Activated T-cell treated with anti-CD3 and anti-CD28 coated beads for 1 hour (primary cell): ENCODE measurements around the gene ARHGAP4.

Experiments used
- DNase-seq: peaks from one replicate; pipeline ENCODE4 v3.0.0-alpha.2; 2020; ENCODE audit warnings: low read depth

Gene ARHGAP4

DNA sequence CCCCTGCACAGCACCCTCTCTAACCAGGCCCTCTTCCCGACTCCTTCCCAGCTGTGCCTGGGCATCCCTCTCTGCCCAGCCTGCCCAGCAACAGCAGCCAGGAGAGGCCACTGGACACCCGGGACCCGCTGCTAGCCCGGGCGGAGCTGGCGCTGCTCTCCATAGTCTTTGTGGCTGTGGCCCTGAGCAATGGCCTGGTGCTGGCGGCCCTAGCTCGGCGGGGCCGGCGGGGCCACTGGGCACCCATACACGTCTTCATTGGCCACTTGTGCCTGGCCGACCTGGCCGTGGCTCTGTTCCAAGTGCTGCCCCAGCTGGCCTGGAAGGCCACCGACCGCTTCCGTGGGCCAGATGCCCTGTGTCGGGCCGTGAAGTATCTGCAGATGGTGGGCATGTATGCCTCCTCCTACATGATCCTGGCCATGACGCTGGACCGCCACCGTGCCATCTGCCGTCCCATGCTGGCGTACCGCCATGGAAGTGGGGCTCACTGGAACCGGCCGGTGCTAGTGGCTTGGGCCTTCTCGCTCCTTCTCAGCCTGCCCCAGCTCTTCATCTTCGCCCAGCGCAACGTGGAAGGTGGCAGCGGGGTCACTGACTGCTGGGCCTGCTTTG, 20.5 kb downstream of the ARHGAP4 start:
- DNase-seq = no peak

DNA sequence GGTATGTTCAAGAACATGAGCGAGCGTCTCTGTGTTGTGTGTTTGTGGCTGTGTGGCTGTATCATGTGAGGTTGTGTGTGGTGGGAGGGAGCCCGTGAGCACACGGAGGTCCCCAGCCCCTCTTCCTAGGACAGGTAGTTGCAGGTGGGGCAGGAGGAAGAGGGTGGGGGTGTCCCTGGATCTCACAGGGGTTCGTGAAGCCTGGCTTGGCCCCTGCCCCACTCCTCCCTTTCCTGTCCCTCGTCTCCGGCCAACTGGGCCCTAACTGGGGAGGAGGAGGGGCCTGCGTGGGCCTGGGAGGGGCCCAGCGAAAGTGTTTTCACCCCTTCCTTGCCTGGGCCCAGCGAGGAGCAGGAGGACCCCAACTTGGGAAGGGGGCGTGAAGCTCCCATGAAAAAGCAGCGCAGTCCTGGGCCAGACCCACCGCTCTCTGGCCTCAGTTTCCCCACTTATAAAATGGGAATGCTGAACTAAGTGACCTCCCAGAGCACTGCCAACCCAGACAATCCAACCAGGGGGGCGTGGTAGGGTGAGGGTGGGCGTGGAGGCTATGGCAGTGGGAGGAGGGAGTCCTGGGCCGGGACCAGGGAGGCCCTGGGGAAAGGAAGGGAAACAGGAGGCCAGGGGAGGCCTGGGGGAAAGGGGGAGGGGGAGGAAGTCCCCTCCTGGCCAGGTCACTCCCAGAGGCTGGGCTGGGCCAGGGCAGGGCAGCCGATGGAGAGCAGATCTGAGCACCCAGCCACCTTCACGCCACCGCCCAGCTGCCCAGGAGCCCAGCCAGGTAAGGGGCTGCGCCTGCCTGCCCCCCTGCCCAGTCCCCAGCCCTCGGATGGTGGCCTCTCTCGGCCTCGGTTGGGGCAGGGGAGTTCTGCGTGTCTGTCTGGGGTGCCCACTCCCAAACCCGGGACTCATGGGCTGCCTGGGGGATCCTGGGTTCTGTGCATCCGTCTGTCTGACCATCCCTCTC, 21.8 kb downstream of the ARHGAP4 start, which contains the start of gene AVPR2:
Gene AVPR2 (plus strand): TSS at position 683 of the 967 bp plus-strand sequence. CDS start 473 bp downstream, outside the sequence.
- no peak for DNase-seq

DNA sequence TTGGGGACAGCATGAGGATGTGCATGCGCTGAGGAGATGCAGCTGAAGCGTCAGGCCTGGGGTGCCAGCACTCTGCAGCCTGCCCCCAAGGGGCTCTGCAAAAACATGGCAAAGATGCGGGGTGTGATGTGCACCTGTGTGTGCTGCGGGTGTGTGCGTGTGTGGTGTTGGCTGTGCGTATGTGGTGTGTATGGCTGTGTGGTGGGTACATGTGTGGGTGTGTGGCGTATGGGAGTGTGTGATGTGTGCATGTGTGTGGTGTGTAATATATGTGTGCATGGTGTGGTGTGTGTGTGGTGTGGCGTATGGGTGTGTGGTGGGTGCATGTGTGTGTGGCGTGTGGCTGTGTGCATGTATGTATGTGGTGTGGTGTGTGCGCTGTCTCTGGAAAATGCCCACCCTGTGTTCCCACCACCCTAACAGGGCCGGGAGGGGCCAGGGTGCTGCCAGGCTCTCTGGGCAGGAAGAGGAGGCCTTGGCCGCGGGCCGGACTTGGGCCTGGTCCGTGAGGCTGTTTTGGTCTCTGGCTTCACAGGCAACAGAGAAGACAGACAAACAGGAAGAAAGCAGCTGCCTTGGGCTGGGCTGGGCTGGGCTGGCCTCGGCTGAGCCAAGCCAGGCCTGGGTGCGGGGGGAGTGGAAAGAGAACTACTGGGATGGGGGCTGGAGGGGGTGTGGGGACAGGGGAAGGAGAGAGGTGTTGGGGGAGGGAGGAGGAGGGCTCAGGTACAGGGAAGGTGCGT, 22.7 kb downstream of the ARHGAP4 start:
- DNase-seq = no peak

DNA sequence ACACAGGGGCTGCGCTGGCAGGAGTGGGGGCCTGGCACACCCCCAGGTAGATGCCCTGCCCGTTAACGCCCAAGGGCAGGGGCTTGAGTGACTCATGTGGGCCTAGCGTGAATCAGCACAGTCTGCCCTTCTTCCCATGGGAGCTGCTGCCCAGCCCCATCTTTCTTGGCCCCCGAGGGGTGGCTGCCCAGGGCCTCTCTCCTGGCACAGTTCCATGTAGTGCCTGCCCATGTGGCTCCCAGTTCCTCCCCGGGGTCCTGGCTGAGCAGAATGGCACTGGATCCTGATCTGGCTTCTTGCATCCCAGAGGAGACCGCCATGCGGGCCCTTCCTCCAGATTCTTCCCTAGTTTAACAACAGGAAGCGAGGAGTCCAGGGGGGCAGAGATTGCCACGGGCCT, 23.7 kb downstream of the ARHGAP4 start:
- DNase-seq = no peak

DNA sequence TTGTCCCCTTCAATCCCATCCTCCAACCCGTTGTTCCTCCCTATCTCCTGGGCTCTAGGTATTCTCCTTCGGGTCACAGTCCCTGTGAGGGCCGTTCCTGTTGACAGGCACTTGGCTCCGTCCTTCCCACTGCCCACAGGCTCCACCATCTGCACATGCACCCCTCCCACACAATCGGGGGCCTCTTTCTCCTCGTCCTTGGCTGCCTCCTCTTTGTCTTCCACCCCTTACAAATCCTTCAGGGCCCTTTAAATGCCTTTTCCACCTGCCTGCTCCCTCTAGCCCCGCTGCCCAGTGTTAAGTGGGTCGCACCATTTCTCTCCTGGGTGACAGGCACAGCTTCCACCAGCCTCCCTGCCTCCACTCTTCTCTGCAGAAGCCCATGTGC, 24.3 kb downstream of the ARHGAP4 start:
- DNase-seq = no peak

DNA sequence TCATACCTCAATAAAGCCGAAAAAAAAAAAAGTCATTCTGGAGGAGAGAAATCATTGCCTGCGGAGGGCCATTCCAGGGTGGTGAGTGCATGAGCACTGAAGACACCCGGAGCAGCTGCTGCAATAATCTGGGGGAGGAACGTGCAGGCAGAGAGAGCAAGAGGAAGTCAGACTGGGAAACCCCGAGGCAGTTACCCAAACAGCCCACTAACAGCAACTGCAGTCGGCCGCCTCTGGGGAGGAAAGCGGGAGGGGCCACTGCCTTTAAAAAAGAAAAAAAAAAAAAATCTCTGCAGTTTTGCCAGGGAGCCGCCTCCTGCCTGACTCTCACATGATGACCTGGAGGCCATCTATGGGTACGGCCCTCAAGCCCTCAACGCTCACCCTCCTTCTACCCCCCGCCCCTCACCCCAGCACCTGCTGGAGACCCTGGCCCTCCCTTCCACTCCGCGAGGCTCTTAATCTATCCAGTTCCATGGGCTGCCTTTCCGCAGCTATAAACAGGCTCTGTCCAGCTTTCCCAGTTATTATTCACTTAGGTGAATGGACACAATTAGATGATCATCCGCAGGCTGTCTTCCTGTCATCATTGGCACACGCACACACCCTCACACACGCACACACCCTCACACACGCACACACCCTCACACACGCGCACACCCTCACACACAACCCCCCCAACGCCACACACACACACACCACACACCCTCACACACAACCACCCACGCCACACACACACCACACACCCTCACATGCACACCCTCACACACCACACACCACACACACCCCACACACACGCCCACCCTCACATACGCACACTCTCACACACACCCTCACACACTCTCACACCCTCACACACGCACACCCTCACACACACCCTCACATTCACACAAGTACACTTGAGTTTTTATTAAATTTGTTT, 25.0 kb downstream of the ARHGAP4 start:
- DNase-seq = peak; percentile 42

DNA sequence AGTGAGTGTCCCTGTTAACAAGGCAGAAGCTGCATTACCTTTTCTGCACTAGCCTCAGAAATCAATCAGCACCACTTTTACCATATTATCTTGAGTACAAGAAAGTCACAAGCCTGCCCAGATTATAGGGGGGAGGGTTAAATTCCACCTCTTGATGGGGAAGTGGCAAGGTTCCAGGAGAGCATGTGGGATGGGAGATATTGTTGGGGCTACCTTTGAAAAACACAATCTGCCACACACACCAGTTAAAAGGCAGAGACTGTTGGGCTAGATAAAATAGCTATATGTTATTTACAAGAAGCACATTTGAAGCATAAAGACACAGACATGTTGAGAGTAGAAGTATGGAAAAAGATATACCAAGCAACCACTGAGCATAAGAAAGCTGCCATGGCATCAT, 28.2 kb downstream of the ARHGAP4 start:
- no peak for DNase-seq

DNA sequence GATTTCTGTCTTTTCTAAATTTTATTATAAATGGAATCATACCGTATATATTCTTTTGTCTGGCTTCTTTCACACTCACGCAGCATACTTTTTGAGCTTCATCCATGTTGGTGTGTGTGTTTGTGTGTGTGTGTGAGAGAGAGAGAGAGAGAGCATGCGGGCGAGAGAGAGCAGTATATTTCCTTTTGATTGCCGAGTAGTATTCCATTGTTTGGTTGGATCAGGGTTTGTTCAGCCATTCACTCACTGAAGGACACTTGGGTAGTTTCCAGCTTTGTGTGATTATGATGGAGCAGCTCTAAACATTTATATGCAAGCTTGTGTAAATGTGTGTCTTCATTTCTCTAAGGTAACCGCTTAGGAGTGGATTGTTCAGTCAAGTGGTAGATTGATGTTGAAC, 36.9 kb downstream of the ARHGAP4 start:
- no peak for DNase-seq

DNA sequence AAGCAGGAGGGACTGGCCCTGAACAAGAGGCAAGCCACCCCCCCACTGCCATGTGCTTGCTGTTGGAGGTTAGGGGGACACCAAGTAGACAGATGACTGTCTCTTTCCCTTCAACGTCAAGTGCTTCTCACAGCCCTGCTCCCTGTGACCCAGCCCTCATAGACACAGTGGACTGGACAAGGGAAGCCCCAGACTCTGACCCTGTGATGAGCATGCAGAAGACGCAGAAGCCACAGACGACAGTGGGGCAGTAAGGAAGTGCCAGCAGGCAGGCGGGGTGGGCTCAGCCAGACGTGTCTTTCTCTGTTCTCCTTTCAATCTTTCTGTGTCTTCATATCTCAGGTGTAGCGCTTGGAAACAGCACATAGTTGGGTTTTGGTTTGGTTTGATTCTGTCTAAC, 37.7 kb downstream of the ARHGAP4 start:
- no peak for DNase-seq

DNA sequence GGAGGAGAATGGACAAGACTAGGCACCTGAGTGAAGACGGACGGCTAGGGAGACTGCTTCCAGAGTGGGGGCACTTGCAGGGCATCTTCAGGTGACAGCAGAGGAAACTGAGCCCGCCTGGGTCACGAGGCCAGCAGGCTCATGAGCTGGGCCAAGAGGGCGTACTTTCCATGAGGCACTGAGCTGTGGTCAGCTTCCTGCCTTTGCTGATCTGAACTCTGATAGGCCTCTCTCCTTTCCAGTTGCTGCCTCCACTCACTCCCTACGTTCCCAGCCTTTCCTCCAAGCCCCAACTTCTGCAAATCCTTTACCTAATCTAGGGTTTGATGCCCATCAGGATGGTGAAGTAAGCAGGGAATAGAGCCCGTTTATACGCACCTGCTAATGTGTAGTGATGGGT, 38.7 kb downstream of the ARHGAP4 start:
- no peak for DNase-seq

DNA sequence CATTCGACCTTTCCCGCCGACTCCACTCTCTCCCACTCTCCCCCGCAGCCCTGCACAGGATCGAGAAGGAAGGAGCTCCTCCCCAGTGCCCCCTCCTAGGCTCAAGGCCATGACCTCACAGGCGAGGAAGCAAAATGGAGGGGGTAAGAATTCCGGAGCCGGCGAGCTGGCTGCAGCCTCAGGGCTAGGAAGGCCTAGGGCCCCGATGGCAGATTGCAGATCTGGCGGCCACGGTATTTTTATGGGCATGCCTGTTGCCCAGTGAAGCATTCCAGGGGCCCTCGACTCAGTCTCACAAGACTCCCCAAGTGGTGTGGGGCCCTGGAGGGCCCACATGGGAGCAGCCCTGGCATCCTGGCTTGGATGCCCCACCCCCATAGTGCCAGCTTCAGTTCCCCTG, 39.1 kb downstream of the ARHGAP4 start:
- DNase-seq = no peak

DNA sequence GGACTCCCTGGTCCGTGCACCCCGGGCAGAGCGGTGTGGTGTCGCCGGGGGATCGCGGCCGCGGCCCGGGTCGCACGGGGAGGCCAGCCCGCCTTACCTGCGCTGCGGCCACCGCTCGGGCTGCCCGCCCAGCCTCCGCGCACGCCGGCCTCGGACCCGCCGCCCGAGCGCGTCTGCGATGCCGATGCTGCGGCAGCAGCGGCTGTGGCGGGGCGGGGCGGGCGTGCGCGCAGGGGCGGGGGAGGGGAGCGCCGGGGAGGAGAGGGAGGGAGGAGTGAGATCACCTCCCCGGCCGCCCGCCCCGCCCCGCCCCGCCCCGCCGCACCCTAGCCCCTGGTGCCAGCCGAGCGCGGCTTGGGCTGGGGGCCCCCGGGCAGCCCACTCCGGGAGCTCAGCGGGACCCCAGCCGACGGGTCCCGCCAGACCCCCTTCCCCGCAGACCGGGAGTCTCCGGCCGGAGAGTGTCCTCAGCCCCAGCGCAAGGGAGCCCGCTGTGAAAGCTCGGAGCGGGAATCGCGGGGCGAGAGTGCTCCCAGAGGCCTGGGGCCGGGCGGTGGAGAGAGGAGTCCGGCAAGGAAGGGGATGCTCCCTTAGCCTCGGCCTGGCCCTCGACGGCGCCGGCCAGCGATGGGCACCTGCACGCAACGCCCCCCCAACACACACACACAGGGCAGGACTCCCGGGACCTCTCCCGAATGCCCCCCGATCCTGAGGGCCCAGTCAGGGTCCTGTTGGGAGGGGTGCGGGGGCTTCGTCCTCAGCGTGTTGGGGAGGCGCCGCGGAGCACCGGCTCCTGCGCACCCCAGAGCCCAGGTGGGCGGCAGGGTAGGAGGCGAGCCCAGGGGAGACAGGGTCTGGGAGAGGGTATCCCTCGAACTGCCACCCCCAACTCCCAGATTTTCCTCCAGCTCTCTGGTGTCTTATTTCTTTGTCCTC, 39.8 kb downstream of the ARHGAP4 start, which contains the start of gene L1CAM:
Gene L1CAM (minus strand): TSS at position 206 of the 936 bp plus-strand sequence. CDS start 10,337 bp downstream, outside the sequence.
- peak; percentile 13 for DNase-seq

DNA sequence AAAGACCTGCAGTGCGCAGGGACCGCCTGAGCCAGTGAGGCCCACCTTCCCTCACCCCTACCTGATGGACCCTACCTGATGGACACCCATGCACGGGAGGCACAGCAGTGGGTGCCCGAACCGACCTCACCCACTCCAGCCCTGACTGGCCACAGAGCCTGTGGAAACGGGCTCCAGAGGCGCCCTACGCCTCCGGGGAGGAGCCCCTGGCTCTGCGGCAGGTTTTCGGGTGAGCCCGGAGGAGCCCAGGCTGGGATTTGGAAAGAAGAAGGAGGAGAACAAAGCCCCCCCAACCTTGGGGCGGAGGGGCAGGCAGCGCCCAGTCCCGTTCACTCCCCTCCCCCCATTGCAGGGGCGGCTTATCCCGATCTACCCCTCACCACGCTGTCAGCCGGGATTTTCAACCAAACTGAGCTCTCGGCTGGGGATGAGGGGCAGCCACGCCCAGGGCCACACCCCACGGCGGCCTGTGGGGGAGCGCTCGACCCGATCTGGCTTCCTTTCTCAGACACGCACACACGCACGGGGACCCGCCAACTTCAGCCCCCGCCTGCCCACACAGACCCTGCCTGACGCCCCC, 40.8 kb downstream of the ARHGAP4 start:
- no peak for DNase-seq

DNA sequence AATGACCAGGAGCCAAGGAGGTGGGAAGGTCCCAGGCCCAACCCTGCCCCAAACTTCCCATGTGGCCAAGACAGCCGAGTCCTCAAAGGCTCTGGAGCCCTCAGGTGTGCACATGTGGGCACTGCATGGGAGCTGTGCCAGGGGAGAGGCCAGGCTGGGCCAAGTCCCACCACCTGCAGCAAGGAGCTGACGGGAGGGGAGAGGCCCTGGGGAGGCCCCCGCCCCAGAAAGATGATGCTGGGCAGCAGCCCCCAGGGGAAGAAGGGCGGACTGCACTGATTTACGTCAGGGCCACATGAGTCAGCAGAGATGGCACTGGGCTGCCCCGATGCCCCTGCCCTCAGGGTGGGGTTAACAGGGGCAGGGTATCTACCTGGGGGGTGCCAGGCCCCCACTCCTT, 41.5 kb downstream of the ARHGAP4 start:
- DNase-seq = no peak

DNA sequence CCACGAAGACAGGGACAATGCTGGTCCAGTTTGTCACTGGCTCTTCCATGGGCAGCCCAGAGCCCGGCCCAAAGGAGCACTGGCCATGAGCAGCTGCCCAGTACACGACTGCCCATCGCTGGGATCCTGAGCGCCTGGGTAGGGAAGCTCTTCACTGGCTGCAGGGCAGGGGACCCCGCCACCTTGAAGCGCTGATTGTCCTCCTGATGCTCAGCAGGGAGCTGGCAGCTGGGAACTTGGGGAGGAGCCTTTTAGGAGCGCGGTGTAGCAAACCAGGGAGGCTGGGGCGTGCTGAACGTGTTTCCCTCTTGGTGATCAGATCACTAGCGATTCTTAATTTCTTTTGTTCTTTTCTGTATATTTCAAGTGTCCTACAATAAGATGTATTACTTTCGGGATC, 41.9 kb downstream of the ARHGAP4 start:
- no peak for DNase-seq

DNA sequence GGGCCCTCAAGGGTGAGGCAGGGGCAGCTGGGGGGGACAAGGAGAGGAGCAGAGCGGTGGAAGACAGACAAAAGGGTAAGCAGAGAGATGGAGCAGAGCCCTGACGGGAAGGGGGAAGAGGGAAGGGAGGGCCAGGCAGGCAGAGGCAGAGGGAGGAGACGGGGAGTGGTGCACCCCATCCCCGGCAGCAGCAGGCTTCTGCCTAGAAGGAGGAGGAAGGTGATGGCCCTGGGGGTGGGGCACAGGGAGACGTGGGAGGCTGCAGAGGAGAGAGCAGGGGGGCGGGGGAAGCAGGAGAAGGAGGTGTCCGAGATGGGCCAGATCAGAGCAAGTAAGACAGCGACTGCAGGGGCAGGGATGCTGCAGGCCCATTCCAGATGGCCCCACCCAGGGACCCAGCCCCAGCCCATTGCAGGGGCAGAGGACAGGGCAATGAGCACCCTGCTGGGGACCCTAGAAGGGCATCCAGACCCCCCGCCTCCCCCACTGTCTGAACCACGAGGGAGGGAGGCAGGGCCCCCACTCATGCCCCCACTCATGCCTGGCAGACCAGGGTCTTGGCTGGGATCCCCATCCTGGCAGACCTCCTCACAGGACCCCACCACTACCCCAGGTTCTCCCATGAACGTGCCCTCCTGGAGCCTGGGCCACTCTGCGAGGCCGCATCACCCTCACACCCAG, 42.8 kb downstream of the ARHGAP4 start:
- no peak for DNase-seq

DNA sequence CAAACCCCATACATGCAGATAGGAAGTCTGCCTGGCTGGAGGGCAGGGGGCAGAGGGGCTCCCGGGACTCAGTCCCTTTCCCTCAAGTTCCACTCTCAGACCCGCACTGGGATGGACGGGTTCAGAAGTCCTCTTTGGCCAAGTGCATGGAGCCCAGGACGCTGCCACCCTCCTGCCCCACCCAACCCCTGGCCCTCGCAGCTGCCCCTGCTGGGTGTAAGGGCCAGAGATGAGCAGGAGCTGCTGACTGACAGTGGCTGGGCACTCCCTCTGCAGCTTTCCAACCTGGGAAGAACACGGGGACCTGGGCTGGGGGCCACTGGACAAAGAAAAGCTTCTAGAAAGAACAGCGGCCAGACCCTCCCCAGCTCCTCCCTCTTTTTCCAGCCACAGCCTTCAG, 43.5 kb downstream of the ARHGAP4 start:
- no peak for DNase-seq

DNA sequence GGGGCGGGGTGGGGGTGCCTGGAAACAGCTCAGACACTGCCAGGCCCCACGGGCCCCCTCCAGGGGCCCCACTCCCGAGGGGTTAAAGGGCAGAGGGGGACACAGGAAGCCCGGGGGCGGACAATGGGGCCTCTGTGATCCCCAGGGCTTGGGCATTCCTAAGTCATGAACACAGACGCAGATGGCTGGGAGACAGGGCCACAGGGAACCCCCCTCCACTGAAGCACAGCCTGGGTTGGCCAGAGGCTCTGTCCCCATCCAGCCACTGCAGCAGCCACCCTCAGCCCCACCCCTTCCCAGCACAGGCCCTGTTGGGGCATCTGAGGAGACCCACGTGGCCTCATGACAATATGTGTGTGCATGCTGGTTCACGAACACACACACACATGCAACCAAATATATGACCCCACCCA, 44.0 kb downstream of the ARHGAP4 start:
- no peak for DNase-seq

DNA sequence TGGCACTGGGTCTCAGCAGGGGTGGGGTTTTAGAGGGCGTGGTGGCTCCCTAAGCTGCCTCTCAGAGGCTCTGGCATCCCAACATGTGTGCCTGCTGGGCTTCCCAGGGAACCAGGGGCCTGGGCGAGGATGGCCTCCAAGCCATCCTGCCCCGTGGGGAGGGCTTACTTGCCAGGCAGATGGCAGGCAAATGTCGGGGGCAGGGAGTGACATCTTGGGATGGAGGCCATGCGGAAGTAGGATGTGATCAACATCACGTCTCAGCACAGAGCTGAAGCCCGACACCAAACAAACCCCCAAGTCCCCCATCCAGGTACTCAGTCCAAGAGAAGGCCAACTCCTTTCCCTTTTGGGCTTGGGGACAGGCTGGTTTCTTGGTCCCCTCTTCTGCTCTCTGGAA, 44.8 kb downstream of the ARHGAP4 start:
- DNase-seq = no peak
